Heart right ventricle (tissue), 16 donors: Measurements from ENCODE around the gene EIPR1. TPM values are rescaled to one million over a fixed set of nuclear protein-coding genes. Genes with fewer than 3 reads are reported as not detected.

Source experiments
- ATAC-seq, 8 donors: fragments of 200-7000 bp; cut with Tn5 transposase; one replicate each; pipeline ENCODE4 v1.9.1; 2020; ENCODE audit warnings: mild to moderate bottlenecking in 8 of 8, moderate library complexity in 8 of 8, moderate number of reproducible peaks in 1 of 8
- DNase-seq, 2 donors: peaks; one replicate each; pipeline ENCODE4 v3.0.0-alpha.2; 2020
- H3K27ac ChIP-seq, 10 donors: fragments of 200-600 bp; sonication (generic) in 2 of 10; one replicate each; pipeline versions ENCODE4 v1.5.0 to v1.8.0; 2020 to 2022; ENCODE audit warnings: mild to moderate bottlenecking in 3 of 10
- H3K27me3 ChIP-seq, 7 donors: fragments of 200-600 bp; one replicate each; pipeline ENCODE4 v1.8.0; 2021 to 2022; ENCODE audit warnings: mild to moderate bottlenecking in 2 of 7
- H3K36me3 ChIP-seq, 9 donors: fragments of 200-600 bp; sonication (generic) in 1 of 9; one replicate each; pipeline versions ENCODE4 v1.5.0 to v1.8.0; 2020 to 2022; ENCODE audit warnings: mild to moderate bottlenecking in 2 of 9
- H3K4me1 ChIP-seq, 9 donors: fragments of 200-600 bp; sonication (generic) in 1 of 9; one replicate each; pipeline versions ENCODE4 v1.5.0 to v1.8.0; 2020 to 2022; ENCODE audit warnings: mild to moderate bottlenecking in 4 of 9
- H3K4me3 ChIP-seq, 10 donors: fragments of 200-600 bp; sonication (generic) in 2 of 10; one replicate each; pipeline versions ENCODE4 v1.5.0 to v1.8.0; 2020 to 2022; ENCODE audit warnings: mild to moderate bottlenecking in 7 of 10, moderate library complexity in 2 of 10
- H3K9me3 ChIP-seq, 11 donors: fragments of 200-600 bp in 10 of 11; sonication (generic) in 2 of 11; one replicate each; pipeline versions ENCODE4 v1.5.0 to v1.8.0; 2013 to 2022; ENCODE audit warnings: mild to moderate bottlenecking in 2 of 11, control low read depth in 1 of 11, moderate library complexity in 1 of 11
- CTCF ChIP-seq, 9 donors: fragments of 200-600 bp; sonication (generic) in 2 of 9; IDR thresholded peaks; one replicate each; pipeline versions ENCODE4 v1.5.0 to v1.8.0; 2021 to 2022; ENCODE audit warnings: antibody characterized with exemption in 9 of 9, mild to moderate bottlenecking in 5 of 9, moderate library complexity in 1 of 9
- WGBS, 2 donors: extraction: QIAGEN DNeasy Blood & Tissue Kit; methylation state at CpG; one replicate each; pipeline ENCODE4 v1.1.7; 2013; ENCODE audit warnings: inconsistent platforms in 1 of 2; 5-methylcytosine and 5-hydroxymethylcytosine counted together
- intact Hi-C, 10 donors: fragments of 100-400 bp; cut with DNase I; formaldehyde crosslinking; loops; one replicate each; pipeline versions ENCODE4 v1.11.1 to v1.14.2; 2022
- polyA plus RNA-seq, 2 donors: library from polyadenylated mRNA; stranded (reverse); fragments of 200-250 nt; gene quantifications; one replicate each; pipeline ENCODE4 v1.2.3, GENCODE V29; 2013
- total RNA-seq, 10 donors: library from RNA; stranded (reverse); fragmentation: NEBNext Ultra II Directional in 3 of 10; extraction: Animal tissue kit (Norgen Biotek cat#: 25700) in 3 of 10; gene quantifications; one replicate each; pipeline versions ENCODE4 v1.2.1 to v1.2.4, GENCODE V29; 2021 to 2023
- donor health status: Arrhythmogenic right ventricular cardiomyopathy.
- donor health status: ischemic (EF 13 %, LVEDD 7.1; RV severe dilation, severe dysfunction).
- donor health status: healthy with polysubstance abuse.
- donor health status: DM: no; HTN: yes; CAD: no.
- donor health status: DM: no; HTN: no; CAD: no.
- donor health status: ischemic (EF 25% LVEDD 6.9; RV normal size, moderate dysfunction).
- donor health status: ischemic (EF 25% LVEDD 5.7; RV mildly dilated, moderate dysfunction).
- donor health status: healthy.
- donor health status: DM: yes; HTN: yes; CAD: no.
- donor health status: Ischemic cardiomyopathy.
- donor health status: ischemic (EF 35%, LVEDD 5.7; RV mildly dilated, moderate dysfunction).
- donor health status: nonischemic (EF 11% LVEDD 7.7; RV severe dilation, severe dysfunction).
- donor health status: DM: yes; HTN: yes; CAD: no.
- donor health status: PGD.
- donor health status: ischemic (EF 29% LVEDD 5.4; RV normal size, mild dysfunction).
- donor health status: nonischemic (EF 23%, LVEDD 6.1; RV moderate dilation, normal function).

EIPR1 gene
- total and polyA plus RNA-seq, 12 donors, result 6.8 to 22.3 (median 12.0) TPM

DNA sequence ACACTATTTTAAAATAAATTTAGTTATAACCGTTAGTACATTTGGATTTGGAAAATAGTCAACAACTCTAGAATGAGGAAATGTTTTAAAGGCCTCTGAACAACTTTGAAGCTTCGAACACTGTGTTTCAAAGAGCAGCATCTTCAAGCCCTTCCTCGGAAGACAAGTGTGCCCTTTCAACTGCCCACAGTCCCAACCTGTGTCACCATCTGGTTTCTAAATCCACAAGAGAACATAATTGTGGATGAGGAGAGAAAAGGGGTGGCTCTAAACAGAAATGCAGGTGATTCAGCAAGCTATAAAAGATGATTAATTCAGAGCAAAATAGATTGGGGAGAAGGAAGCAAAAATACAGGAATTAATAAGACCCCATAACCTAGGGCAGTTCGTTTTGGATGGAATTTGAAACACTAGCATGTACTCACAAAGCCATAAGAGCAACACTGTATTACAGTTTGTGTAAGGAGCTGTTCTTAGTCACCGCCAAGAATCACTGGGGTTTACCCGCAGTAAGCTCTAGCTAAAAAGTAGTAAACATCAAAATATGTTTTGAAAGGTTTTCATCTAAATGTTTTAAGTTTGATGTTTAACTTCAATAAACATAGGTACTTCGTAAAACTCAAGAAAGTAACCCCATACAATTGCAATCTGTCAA lies 160.7 kb downstream of the EIPR1 start:
- Histone ChIP-seq H3K4me1 (no peaks in the 10 kb centered on the region), H3K27ac (no peak overlapping the region), H3K4me3 (no peak overlapping the region), H3K27me3 (no peaks in the 10 kb centered on the region), H3K36me3 (peaks cover 0 to 12% (median 0%) of the 10 kb centered on the region in 9 donors), H3K9me3 (peaks cover 0 to 7% (median 0%) of the 10 kb centered on the region in 11 donors)
- intact Hi-C loops, result no loop called here
- 91 to 93% methylated on average over 7 of the region's 7 CpGs for WGBS, 2 donors
- TF ChIP-seq CTCF (IDR thresholded peaks at IDR 0.05), result no peak
- no peak for ATAC-seq
- no peak for DNase-seq

DNA sequence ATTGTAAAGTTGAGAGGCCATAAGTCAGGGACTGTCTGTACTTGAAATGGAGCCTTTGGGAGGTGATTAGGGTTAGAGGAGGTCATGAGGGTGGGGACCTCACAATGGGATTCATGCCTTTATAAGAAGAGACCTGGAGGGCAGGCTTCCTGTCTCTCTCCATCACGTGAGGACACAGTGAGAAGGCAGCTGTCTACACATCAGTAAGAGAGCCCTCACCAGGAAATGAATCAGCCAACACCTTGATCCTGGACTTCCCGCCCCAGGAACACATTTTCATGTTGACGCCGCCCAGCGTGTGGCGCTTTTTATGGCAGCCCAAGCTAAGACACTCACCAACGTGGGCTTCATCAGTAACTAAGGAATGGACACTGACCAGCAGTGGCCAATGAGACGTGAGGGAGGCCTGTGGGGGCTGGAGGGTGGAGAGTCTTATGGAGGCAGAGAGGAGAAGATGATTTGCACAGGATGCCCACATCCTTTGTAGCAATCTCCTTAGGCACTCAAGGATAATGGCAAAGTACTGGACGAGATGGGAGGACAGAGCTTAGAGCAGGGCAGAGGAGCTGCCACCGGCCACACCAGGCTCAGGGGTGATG lies 162.7 kb downstream of the EIPR1 start:
- Histone ChIP-seq H3K27ac (no peak overlapping the region), H3K36me3 (peaks cover 0 to 20% (median 0%) of the 10 kb centered on the region in 9 donors), H3K4me1 (no peaks in the 10 kb centered on the region), H3K27me3 (no peaks in the 10 kb centered on the region), H3K9me3 (no peaks in the 10 kb centered on the region), H3K4me3 (no peak overlapping the region)
- no peak for TF ChIP-seq CTCF (IDR thresholded peaks at IDR 0.05)
- intact Hi-C loops, result no loop called here
- DNase-seq, result no peak
- no peak for ATAC-seq
- WGBS, 2 donors, result 76 to 79% methylated on average over 10 of the region's 10 CpGs

DNA sequence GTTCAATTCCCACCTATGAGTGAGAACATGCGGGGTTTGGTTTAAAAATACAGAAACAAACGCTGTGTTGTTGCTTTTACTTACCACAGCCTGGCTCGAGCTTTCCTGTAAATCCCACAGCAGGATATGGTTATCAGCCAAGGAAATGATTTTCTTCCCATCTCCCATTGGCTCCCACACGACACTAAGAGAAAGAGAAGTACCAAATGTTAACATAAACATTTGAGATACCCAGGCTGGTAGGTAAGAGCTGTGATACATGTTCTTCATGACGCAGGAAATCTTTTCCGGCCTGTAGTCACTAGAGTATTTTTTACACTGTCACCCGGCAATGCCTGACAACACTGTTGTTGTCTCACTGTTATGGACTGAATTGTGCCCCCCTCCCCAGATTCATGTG lies 163.6 kb downstream of the EIPR1 start:
- ATAC-seq (no peak), DNase-seq (no peak)
- no peak for TF ChIP-seq CTCF (IDR thresholded peaks at IDR 0.05)
- intact Hi-C loops, result no loop called here
- no peak overlapping the region for H3K27ac ChIP-seq
- no peaks in the 10 kb centered on the region for H3K9me3 ChIP-seq
- no peak overlapping the region for H3K4me3 ChIP-seq
- 58 to 66% methylated on average over 7 of the region's 7 CpGs for WGBS, 2 donors
- no peaks in the 10 kb centered on the region for H3K4me1 ChIP-seq
- H3K27me3 ChIP-seq, result no peaks in the 10 kb centered on the region
- H3K36me3 ChIP-seq, result peaks cover 0 to 20% (median 0%) of the 10 kb centered on the region in 9 donors

- Histone ChIP-seq H3K9me3 (no peaks in the 10 kb centered on the region), H3K4me1 (no peaks in the 10 kb centered on the region), H3K27ac (no peak overlapping the region), H3K4me3 (no peak overlapping the region), H3K36me3 (peaks cover 0 to 20% (median 0%) of the 10 kb centered on the region in 9 donors), H3K27me3 (no peaks in the 10 kb centered on the region)
- intact Hi-C loops, result no loop called here
- DNase-seq (no peak), ATAC-seq (no peak)
- TF ChIP-seq CTCF (IDR thresholded peaks at IDR 0.05), result no peak
- WGBS, 2 donors, result 97 to 99% methylated on average over 6 of the region's 6 CpGs
These were observed 164.6 kb downstream of the EIPR1 start for GRCh38 chr2:3212984-3213383.
